PFSK-1 (cell line): Measurements from ENCODE around the gene MAD2L1BP.

ENCODE experiments used
- FOXP2 ChIP-seq: optimal IDR thresholded peaks from 2 replicates; pipeline ENCODE3; 2011; ENCODE audit warnings: borderline replicate concordance, control low read depth, inconsistent platforms; ENCODE audit not compliant: insufficient read depth; ENCODE audit errors: extremely low read length, extremely low read depth
- POLR2AphosphoS5 ChIP-seq: IDR thresholded peaks from 2 replicates; pipeline ENCODE4 v1.6.1; 2012; ENCODE audit warnings: low read depth, mild to moderate bottlenecking, control low read depth, low read length, moderate library complexity
- REST ChIP-seq, 2 experiments: IDR thresholded peaks; 2 replicates each; pipeline versions ENCODE4 v1.6.1 to v1.8.0; 2011 to 2012; ENCODE audit warnings: low read depth in 2 of 2, low read length in 2 of 2, control low read depth in 1 of 2, inconsistent platforms in 1 of 2, mild to moderate bottlenecking in 1 of 2, moderate library complexity in 1 of 2; ENCODE audit not compliant: insufficient read depth in 1 of 2
- SIN3A ChIP-seq: IDR thresholded peaks from 2 replicates; pipeline ENCODE4 v1.6.1; 2012; ENCODE audit warnings: mild to moderate bottlenecking, low read length, moderate library complexity, borderline replicate concordance; ENCODE audit not compliant: insufficient read depth
- TAF1 ChIP-seq: IDR thresholded peaks from 2 replicates; pipeline ENCODE4 v1.6.1; 2012; ENCODE audit warnings: low read length, control low read depth, borderline replicate concordance; ENCODE audit not compliant: insufficient read depth

Gene MAD2L1BP

GRCh38 chr6:43687437-43688347 lies 52.1 kb downstream of the MAD2L1BP start, which contains the start of gene MRPS18A:
TSS of gene MRPS18A (minus strand) at chr6:43687791. CDS start at chr6:43687779, 12 bp downstream.
- TF ChIP-seq TAF1: peak; percentile 83
- TF ChIP-seq FOXP2: no peak
- no peak for TF ChIP-seq REST (IDR thresholded peaks at IDR 0.05; ENCODE audit: insufficient read depth in 1 of 2, low read depth in 2 of 2, low read length in 2 of 2)
- peak; percentile 89 for TF ChIP-seq POLR2AphosphoS5
- TF ChIP-seq SIN3A: 0 out of 2 replicates have a peak, but pooled peaks have one; percentile 25

- TF ChIP-seq REST (IDR thresholded peaks at IDR 0.05; ENCODE audit: insufficient read depth in 1 of 2, low read depth in 2 of 2, low read length in 2 of 2) (no peak), SIN3A (no peak), TAF1 (no peak), POLR2AphosphoS5 (no peak), FOXP2 (no peak)
These were observed 53.8 kb downstream of the MAD2L1BP start for GRCh38 chr6:43689421-43689820.
